PC-3 (cell line): ENCODE results near the gene PDGFB. TPM values are rescaled to one million over a fixed set of nuclear protein-coding genes. Genes with fewer than 3 reads are reported as not detected.

Experiments
- ATAC-seq: fragments of 200-7000 bp; cut with Tn5 transposase; 2 replicates; pipeline ENCODE4 v1.9.1; 2020; ENCODE audit warnings: mild to moderate bottlenecking, moderate library complexity
- BruUV-seq: library from RNA; stranded (reverse); fragments of 400-500 nt; replicated peaks from 2 replicates; lab custom pipeline; 2021; lab: Mats Ljungman, UMichigan
- CTCF ChIA-PET: fragments of 300-600 bp; sonication (Branson Sonifier 250); formaldehyde crosslinking; loops from one replicate; lab custom pipeline; 2022; ENCODE audit warnings: antibody characterized with exemption; lab: Charles Lee
- POLR2A ChIA-PET: fragments of 300-600 bp; sonication (Branson Sonifier 250); formaldehyde crosslinking; loops from one replicate; lab custom pipeline; 2022; ENCODE audit warnings: antibody characterized with exemption; ENCODE audit not compliant: unreplicated experiment; lab: Charles Lee
- DNase-seq: peaks from one replicate; pipeline ENCODE4 v3.0.0-alpha.2; 2015
- H2AFZ ChIP-seq: fragments of 300-600 bp; sonication (generic); 2 replicates; pipeline ENCODE4 v1.6.0; 2016; ENCODE audit warnings: antibody characterized with exemption, low read length
- H3F3A ChIP-seq: fragments of 300-600 bp; sonication (generic); one replicate; pipeline ENCODE4 v1.6.0; 2017; ENCODE audit warnings: antibody characterized with exemption, low read length, control low read depth, mild to moderate bottlenecking; ENCODE audit not compliant: unreplicated experiment
- H3K27ac ChIP-seq: fragments of 300-600 bp; sonication (generic); 2 replicates; pipeline ENCODE4 v1.5.1; 2016; ENCODE audit warnings: mild to moderate bottlenecking, low read length
- H3K27me3 ChIP-seq: fragments of 300-600 bp; sonication (generic); 2 replicates; pipeline ENCODE4 v1.6.1; 2016; ENCODE audit warnings: low read length, mixed read lengths
- H3K36me3 ChIP-seq: fragments of 300-600 bp; sonication (generic); 2 replicates; pipeline ENCODE4 v1.6.1; 2016; ENCODE audit warnings: low read depth, mixed run types, low read length, mixed read lengths
- H3K4me1 ChIP-seq: fragments of 300-600 bp; sonication (generic); 2 replicates; pipeline ENCODE4 v1.5.1; 2016; ENCODE audit warnings: low read length; ENCODE audit not compliant: insufficient read depth
- H3K4me2 ChIP-seq: fragments of 300-600 bp; sonication (generic); 2 replicates; pipeline ENCODE4 v1.6.0; 2016; ENCODE audit warnings: low read length
- H3K4me3 ChIP-seq: fragments of 300-600 bp; sonication (generic); 2 replicates; pipeline ENCODE4 v1.5.1; 2016; ENCODE audit warnings: mild to moderate bottlenecking, low read length, mixed read lengths
- H3K79me2 ChIP-seq: fragments of 300-600 bp; sonication (generic); 2 replicates; pipeline ENCODE4 v1.6.1; 2017; ENCODE audit warnings: low read length, mixed read lengths
- H3K9ac ChIP-seq: fragments of 300-600 bp; sonication (generic); 2 replicates; pipeline ENCODE4 v1.6.0; 2016; ENCODE audit warnings: mild to moderate bottlenecking, low read length
- H3K9me2 ChIP-seq: fragments of 300-600 bp; sonication (generic); replicated peaks from 2 replicates; pipeline ENCODE4 v1.6.1; 2016; ENCODE audit warnings: mixed run types, low read length, mixed read lengths
- H3K9me3 ChIP-seq: fragments of 300-600 bp; sonication (generic); 2 replicates; pipeline ENCODE4 v1.6.1; 2016; ENCODE audit warnings: low read length, mixed read lengths
- H4K20me1 ChIP-seq: fragments of 300-600 bp; sonication (generic); 2 replicates; pipeline ENCODE4 v1.6.1; 2016; ENCODE audit warnings: low read length, mixed read lengths
- EZH2 ChIP-seq: fragments of 300-600 bp; sonication (generic); IDR thresholded peaks from one replicate; pipeline ENCODE4 v1.6.1; 2017; ENCODE audit warnings: antibody characterized with exemption, mild to moderate bottlenecking, low read length; ENCODE audit not compliant: unreplicated experiment
- EZH2phosphoT487 ChIP-seq: fragments of 300-600 bp; sonication (generic); IDR thresholded peaks from 2 replicates; pipeline ENCODE4 v1.6.1; 2018; ENCODE audit warnings: mild to moderate bottlenecking, antibody characterized with exemption, low read length, borderline replicate concordance
- intact Hi-C: fragments of 100-400 bp; cut with micrococcal nuclease; formaldehyde crosslinking; loops from 2 replicates; pipeline ENCODE4 v1.9.0; 2023
- total RNA-seq: library from RNA; depleted of rRNA; stranded (reverse); fragments of >200 nt; gene quantifications from 2 replicates; pipeline ENCODE4 v1.2.3, GENCODE V29; 2014
- TF ChIP-seq, protein P1 (sequence below): fragments of 300-600 bp; sonication (generic); conservative IDR thresholded peaks from 2 replicates; pipeline ENCODE4 v1.5.1; 2017; ENCODE audit warnings: antibody characterized with exemption, low read depth, mild to moderate bottlenecking, low read length

Gene PDGFB
- total RNA-seq, 1 experiment from 2014 or later = 33.1 TPM

- no peaks in the 10 kb centered on the region for H4K20me1 ChIP-seq
- H3K79me2 ChIP-seq = no peaks in the 10 kb centered on the region
- TF ChIP-seq, protein P1, sequence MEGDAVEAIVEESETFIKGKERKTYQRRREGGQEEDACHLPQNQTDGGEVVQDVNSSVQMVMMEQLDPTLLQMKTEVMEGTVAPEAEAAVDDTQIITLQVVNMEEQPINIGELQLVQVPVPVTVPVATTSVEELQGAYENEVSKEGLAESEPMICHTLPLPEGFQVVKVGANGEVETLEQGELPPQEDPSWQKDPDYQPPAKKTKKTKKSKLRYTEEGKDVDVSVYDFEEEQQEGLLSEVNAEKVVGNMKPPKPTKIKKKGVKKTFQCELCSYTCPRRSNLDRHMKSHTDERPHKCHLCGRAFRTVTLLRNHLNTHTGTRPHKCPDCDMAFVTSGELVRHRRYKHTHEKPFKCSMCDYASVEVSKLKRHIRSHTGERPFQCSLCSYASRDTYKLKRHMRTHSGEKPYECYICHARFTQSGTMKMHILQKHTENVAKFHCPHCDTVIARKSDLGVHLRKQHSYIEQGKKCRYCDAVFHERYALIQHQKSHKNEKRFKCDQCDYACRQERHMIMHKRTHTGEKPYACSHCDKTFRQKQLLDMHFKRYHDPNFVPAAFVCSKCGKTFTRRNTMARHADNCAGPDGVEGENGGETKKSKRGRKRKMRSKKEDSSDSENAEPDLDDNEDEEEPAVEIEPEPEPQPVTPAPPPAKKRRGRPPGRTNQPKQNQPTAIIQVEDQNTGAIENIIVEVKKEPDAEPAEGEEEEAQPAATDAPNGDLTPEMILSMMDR = no peak
- TF ChIP-seq EZH2 = no peak
- no peaks in the 10 kb centered on the region for H3K9me3 ChIP-seq
- intact Hi-C loops = no loop called here
- no peaks in the 10 kb centered on the region for H3K9me2 ChIP-seq
- ChIA-PET POLR2A (interaction anchor here (0.6 kb wide), 1 partner anchor 33 kb away, joined by 3 read pairs; no protein-coding TSS in a partner anchor), CTCF (no interaction called here)
- peaks cover 4% of the 10 kb centered on the region for H3F3A ChIP-seq
- no TSS peak for BruUV-seq
- DNase-seq (no peak), ATAC-seq (no peak)
- no peak overlapping the region for H3K4me3 ChIP-seq
- H3K27me3 ChIP-seq = no peaks in the 10 kb centered on the region
- H3K36me3 ChIP-seq = no peaks in the 10 kb centered on the region
- peaks cover 24% of the 10 kb centered on the region for H3K4me1 ChIP-seq
- H3K4me2 ChIP-seq = no peak overlapping the region
- H3K9ac ChIP-seq = no peak overlapping the region
- H2AFZ ChIP-seq = no peak overlapping the region
- no peak overlapping the region for H3K27ac ChIP-seq
Observed at GRCh38 chr22:39181778-39182177, 63.0 kb downstream of the PDGFB start.

DNA sequence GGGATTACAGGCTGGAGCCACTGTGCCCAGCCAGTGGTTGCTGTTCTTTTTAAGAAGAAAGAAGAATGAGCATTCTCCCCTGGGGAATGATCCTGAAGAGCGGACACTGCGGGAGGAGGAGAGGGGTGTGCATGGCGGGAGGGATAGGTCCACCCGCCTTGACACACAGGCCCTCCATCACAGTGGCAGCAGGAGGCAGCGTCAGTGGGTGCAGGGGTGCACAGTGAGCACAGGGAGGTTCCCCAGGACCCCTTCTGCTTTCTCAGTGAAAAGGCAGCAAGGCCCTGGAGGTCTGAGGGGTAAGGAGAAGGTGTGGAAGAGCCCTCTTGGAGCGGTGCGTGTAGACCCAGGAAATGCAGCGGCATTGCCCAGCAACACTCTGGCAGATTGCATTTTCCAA, 63.4 kb downstream of the PDGFB start:
- ChIA-PET CTCF (no interaction called here), POLR2A (no interaction called here)
- no peak overlapping the region for H3K27ac ChIP-seq
- no peak overlapping the region for H3K4me2 ChIP-seq
- no peak overlapping the region for H2AFZ ChIP-seq
- DNase-seq = no peak
- H3K4me3 ChIP-seq = no peak overlapping the region
- H4K20me1 ChIP-seq = no peaks in the 10 kb centered on the region
- H3K36me3 ChIP-seq = no peaks in the 10 kb centered on the region
- no peaks in the 10 kb centered on the region for H3K27me3 ChIP-seq
- BruUV-seq = no TSS peak
- intact Hi-C loops = no loop called here
- H3K9ac ChIP-seq = no peak overlapping the region
- no peaks in the 10 kb centered on the region for H3K9me3 ChIP-seq
- ATAC-seq = no peak
- H3K9me2 ChIP-seq = no peaks in the 10 kb centered on the region
- no peaks in the 10 kb centered on the region for H3K79me2 ChIP-seq
- H3F3A ChIP-seq = peaks cover 4% of the 10 kb centered on the region
- TF ChIP-seq EZH2 (no peak), EZH2phosphoT487 (no peak)
- TF ChIP-seq, protein P1 = no peak
- peaks cover 28% of the 10 kb centered on the region for H3K4me1 ChIP-seq

DNA sequence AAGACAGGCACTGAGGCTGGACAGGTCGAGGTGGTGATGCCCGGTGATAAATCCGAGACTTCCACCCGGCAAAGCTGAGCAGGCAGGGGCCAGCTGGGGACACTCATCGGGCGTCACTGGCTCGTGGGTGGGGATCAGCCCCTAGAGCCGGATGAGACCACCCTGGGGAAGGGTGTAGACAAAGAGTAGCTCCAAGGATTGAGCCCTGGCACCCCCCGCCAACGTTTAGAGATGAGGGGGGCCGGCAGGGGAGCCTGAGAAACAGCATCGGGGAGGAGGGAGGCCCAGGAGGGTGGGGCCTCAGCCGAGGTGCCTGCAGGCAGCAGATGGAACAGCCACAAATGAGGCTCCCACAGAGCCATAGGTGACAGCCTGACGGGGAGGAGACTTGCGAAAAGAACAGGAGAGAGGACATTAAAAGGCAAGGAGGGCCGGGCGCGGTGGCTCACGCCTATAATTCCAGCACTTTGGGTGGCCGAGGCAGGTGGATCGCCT, 64.9 kb downstream of the PDGFB start:
- Histone ChIP-seq H3K9me3 (no peaks in the 10 kb centered on the region), H2AFZ (no peak overlapping the region), H3K27ac (no peak overlapping the region), H3K79me2 (no peaks in the 10 kb centered on the region), H3F3A (peaks cover 4% of the 10 kb centered on the region), H3K9ac (no peak overlapping the region), H3K4me3 (no peak overlapping the region), H4K20me1 (no peaks in the 10 kb centered on the region), H3K4me2 (no peak overlapping the region), H3K9me2 (no peaks in the 10 kb centered on the region), H3K4me1 (peaks cover 42% of the 10 kb centered on the region), H3K36me3 (no peaks in the 10 kb centered on the region), H3K27me3 (no peaks in the 10 kb centered on the region)
- DNase-seq (no peak), ATAC-seq (no peak)
- intact Hi-C loops = no loop called here
- ChIA-PET CTCF (no interaction called here), POLR2A (no interaction called here)
- TF ChIP-seq, protein P1 = no peak
- no peak for TF ChIP-seq EZH2phosphoT487
- TF ChIP-seq EZH2 = no peak
- no TSS peak for BruUV-seq
